LNCAP (cell line): Measurements from ENCODE around the gene ESPNL.

Experiments
- TF ChIP-seq, protein P1 (sequence below): fragments of 450-650 bp; IDR thresholded peaks from 2 replicates; pipeline ENCODE4 v1.5.1; 2017; ENCODE audit warnings: mild to moderate bottlenecking

The ESPNL gene

DNA sequence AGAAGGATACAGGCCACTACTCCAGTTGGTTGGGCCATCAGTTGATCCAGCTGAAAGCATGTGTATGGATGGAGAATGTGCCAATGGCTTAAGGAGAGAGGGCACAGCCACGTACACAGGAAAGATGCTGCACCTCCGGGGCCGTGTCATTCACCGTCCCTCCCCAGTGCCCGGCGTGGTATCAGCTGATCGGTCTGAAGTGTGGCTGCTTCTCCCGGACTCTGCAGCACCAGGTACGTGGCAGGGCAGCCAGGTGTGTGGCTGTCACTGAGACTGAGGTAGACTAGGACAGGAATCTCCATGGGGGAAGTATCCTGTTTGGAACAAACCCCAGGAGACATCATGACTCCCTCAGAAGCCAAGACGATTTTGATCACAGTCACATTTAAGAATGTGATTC is 54.4 kb downstream of the ESPNL start:
- TF ChIP-seq, protein P1, sequence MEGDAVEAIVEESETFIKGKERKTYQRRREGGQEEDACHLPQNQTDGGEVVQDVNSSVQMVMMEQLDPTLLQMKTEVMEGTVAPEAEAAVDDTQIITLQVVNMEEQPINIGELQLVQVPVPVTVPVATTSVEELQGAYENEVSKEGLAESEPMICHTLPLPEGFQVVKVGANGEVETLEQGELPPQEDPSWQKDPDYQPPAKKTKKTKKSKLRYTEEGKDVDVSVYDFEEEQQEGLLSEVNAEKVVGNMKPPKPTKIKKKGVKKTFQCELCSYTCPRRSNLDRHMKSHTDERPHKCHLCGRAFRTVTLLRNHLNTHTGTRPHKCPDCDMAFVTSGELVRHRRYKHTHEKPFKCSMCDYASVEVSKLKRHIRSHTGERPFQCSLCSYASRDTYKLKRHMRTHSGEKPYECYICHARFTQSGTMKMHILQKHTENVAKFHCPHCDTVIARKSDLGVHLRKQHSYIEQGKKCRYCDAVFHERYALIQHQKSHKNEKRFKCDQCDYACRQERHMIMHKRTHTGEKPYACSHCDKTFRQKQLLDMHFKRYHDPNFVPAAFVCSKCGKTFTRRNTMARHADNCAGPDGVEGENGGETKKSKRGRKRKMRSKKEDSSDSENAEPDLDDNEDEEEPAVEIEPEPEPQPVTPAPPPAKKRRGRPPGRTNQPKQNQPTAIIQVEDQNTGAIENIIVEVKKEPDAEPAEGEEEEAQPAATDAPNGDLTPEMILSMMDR, result no peak

DNA sequence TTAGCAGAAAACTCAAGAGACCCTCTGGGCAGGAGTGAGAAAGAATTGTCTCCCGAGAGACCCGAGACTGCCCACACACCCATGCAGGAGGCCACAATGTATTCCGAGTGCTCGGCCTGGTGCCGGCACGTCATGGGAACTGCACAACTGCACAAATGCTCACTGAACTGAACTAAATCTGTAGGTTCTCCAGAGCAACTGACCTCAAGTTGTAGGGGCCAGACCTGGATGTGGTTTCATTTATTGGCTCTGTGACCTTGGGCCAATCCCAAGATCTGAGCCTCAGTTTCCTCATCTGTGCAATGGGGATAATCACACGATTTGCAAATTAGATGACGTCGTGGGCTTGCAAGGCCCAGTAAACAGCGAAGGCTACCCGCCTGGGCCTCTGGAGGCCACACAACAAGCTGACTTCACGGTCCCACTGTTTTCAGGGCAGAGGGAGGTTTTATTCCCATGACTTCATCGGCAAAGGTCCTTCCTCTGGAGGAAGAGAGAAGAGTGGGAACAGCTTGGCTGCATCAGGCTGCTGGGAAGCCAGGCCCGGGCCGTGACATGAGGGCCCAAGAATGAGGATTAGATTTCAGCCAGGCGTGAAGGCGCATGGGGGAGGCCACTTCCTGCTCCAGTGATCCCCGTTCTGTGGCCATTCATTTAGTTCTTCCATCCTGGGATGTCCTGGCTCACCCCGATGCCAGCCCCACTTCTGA is 55.1 kb downstream of the ESPNL start:
- TF ChIP-seq, protein P1, result no peak

DNA sequence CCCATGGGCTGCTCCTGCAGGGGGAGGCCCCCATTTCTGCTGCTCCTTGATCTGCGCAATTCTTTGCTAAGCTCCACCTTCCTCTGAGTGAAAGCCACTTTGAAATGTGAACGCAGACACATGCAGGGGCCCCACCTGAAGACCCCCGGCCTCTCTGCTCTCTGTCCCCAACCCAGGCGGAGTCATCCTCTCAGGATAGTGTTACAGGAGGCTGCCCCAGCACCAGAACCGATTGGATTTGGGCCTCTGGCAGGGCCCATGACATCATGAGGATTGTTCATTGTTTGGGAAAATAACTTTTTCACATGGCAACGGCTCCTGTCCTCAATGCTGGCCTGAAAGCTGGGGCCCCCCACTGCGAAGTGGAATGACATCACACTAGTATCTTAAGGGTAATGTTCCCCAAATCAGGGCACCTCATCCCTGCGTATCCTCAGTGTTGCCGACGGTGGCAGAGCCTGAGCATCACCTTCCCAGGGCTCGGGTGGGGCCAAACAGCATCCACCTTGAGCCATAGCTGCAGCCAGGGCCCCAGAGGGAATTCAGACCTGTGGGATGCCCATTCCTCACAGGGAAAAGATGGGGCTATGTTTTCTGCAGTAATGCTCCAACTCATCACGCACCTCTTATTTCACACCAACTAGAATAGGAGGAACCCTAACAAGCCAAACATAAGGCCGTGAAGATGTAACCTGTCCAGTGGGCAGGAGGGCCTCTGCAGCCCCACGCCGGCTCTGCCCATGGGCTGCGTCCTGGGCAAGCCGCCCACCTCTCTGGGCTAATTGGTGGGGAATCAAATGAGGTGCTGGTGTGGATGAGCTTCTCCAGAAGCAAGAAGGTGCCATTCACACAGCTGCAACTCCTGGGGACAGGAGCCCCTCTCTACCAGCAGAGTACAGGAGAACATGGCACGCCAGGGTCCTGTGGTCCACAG is 55.9 kb downstream of the ESPNL start:
- TF ChIP-seq, protein P1, result no peak

DNA sequence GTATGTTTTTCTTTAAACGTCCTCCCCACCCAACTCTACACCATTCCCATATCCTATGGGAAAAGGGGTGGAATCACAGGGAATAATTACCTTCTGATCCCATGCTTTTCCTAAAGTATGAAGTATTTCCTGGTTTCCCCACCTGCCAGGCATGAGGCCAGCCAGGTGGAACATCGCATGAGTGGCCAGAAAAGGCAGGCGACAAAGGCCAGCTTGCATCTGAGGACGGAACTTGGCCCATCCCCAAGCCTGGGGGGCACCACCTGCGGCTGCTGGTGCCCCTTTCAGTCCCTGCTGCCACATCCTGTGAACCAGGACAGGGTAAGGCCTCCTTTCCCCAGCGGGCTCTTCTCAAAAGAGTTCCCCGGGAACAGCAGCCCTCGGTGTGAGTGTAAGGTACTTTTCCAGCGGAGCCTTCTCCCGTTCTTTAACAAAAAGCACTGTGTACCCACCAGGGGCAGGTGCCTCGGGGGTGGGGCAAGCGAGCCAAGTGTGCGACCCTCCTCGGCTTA is 57.4 kb downstream of the ESPNL start:
- TF ChIP-seq, protein P1, result no peak

DNA sequence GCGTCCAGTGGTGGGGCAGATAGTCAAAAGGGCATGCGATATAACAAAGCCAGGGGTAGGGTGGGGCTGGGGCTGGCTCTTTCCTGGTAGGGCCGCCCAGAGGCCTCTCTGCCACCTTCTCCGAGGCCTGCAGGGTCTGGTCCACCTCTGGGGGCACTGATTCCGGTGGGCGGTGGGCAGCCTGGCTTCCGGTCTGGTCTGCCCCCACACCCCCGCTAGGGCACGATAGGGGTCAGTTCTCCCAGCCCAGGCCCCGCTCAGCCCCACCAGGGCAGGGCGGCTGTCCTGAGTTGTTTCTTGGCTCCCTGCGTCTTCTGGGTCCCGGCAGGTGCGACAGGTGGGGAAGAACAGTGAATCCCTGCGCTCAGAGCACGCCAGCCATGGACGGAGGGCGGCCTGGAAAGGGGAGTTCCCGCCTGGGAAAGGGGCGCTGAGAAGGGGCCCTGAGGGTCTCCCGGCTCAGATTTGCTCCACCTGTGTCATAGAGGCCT is 57.9 kb downstream of the ESPNL start:
- TF ChIP-seq, protein P1, result no peak

DNA sequence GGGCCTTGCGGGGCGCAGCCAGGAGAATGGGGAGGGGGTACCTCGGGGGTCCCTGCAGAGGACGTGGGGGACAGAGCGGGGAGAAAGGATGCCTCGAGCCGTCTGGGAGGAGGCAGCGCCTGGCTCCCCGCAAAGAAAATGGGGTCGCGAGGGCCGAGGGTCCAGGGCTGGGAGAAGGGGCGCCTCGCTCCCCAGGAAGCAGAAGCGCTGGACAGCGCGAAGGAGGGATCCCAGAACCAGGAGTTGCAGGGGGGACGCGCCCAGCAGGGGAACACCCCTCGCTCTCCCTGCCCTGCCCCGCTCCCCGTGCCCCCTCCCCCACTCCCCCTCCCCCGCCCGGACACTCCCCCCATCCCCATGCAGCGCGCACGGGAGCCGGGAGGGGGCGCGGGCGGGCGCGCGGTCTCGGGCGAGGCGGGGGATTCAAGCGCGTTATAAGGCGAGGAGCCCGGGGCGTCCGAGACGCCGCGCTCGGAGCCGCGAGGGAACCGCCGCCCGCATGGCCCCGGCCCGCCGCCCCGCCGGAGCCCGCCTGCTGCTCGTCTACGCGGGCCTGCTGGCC is 58.5 kb downstream of the ESPNL start, which contains the start of gene ERFE:
Gene ERFE (plus strand): TSS at position 462 of the 562 bp plus-strand sequence. CDS start 38 bp downstream, at position 500.
- TF ChIP-seq, protein P1, result peak; percentile 33

DNA sequence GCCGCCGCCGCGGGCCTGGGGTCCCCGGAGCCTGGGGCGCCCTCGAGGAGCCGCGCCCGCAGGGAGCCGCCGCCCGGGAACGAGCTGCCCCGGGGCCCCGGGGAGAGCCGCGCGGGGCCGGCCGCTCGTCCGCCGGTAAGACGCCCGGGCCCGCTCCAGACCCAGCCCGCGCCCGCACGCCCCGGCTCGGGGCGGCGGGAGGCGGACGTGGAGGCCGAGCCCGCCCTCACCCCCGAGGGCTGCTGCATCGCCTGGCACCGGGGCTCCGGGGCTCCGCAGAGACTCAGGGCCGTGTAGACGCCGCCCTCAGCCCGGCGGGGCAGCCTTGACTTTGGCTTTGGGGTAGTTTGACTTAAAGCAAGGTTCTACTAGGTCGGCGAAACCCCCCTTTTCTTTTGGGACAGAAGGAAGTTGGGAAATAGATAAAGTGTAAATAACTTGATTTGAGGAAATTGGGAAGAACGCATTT is 59.0 kb downstream of the ESPNL start:
- TF ChIP-seq, protein P1, result no peak; the same call in 1 of the 2 replicates
